Measurements from ENCODE around the gene CYP51A1.
"Not testable (repeated sequence)": the region's sequence is repeated elsewhere in the genome, so short reads cannot be mapped to it uniquely, and the experiment has no call there.

Gene CYP51A1

DNA sequence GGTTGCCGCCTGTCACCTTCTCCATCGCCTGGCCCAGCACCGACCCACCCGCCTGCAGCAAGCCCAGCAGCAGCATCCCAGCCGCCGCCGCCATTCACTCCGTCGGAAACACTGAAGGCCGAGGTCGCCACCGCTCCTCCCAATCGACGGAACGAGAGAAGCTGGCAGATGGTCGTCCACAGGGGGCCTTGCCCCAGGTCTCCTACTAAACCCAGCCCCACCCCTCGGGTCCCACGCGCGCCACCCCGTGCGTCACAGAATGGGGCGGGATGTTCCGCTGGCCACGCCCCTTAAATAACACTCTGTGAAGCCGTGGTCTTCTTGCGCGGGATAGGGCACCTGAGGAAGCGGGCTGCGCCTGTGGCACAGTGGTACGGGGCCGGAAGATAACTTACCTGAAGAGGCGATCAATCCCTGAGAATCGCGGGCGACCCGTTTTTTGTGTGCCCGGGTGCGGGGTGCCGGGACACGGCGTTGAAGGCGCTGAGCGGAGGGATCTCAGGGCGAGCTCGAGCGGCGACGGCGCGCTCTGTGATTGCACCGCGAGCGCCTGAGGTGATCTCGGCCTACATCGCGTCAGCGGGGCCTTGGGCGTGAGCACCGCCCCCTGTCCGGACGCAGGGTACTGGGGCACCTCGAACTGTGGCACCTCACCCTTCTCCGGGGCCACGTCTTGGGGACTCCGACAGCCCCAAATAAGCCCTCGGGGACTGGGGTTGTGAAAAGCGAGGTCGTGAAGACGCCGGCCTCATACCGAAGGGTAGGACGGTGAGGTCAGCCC lies at the start of gene CYP51A1:
Gene CYP51A1, minus strand, starts transcription at position 207 of the 781 bp plus-strand sequence. Its CDS starts 113 bp downstream, at position 94.
- DNase-seq: peak; percentile 94

DNA sequence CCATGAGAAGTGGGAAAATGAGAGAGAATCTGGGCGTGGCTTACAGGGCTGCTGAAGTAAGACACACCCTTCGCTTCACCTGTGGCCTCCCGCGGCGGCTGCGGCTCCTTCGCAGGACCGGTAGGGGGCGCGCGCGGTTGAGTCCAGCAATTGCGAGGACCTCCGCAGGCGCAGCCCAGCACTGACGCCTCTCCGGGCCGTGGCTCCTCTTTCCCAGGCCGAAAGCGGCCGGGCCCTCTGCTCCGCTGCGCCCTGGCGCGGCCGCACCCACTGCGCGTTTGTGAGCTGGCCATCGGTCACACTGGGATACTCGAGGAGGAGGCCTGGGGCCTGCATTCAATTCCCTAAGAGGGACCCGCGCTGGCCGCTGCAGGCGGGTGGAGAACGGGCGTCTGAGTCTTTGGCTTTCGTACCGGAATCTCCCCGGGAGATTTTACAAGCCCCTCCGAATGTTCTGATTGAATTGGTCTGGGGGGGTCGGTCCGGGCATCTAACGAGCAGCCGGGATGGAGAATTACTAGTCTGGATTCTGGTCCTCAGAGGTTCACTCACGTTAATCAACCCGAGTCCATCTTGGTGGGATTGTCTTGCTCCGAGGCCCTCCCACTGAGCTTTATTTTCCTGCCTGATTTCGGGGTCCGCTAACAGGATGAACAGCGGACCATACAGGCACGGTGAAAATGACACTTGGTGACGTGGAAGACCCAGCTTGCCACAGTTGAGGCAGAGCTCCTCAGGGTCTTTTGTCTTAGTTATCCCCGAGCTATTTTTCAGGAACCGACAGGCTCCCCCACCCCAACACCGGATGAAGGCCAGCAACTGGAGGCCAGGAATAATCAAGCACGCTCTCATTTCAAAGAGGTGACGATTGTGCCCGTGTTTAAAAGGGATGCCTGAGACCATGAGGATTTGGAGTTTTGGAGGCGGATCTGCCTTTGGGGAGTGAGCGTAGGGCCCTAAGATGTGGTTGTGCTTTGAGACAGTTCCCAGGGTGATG lies 44.9 kb upstream of the CYP51A1 start, which contains the start of gene LRRD1:
Gene LRRD1, minus strand, starts transcription at position 215 of the 997 bp plus-strand sequence. CDS start 13,940 bp downstream, outside the sequence.
- peak; percentile 86 for DNase-seq

DNA sequence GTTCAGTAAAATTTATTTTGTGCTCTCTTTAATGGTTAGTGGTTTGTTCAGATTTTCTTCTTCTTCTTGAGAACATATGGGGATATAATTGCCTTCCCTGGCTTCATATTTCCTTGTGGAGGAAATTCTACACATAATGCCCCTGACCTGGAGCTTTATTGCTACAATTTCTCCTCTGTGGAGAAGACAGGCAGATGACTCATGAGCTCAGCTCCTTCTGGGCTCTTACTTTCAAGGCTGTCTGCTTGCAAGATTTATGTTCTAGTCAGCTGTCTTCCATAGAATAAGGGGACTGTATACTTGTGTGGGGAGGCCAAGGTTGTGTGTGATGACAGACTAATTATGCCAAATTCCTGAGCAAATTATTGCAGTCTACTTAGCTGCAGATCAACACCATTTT lies 43.1 kb upstream of the CYP51A1 start:
- DNase-seq: no peak

DNA sequence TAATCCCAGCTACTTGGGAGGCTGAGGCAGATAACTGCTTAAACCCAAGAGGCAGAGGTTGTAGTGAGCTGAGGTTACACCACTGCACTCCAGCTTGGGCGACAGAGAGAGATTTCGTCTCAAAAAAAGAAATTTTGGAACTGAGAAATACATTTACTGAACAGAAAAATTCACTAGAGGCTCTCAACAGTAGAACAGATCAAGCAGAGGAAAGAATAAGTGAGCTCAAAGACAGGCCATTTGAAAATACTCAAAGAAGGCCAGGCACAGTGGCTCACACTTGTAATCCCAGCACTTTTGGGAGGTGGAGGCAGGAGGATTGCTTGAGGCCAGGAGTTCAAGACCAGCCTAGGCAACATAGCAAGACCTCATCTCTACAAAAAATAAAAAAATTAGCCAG lies 35.3 kb upstream of the CYP51A1 start:
- not testable (repeated sequence) for DNase-seq

DNA sequence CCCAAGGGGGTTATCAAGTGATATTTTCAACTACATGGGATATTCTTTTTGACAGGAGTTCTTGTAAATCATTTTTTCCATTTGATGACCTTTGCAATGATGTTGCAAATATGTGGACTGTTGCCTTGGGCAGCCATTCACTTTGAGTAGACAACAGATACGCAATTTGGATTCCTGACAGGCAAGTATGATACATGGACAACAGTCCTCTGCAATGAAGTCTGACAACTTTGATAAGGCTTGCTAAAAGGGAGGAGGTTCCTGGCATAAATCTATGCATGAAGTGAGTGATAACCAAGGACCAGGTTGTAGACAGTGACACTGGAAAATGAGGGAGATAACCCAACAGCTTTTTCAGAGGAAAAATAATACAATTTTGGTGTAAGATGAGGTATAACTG lies 27.0 kb upstream of the CYP51A1 start:
- peak; percentile 66 for DNase-seq

DNA sequence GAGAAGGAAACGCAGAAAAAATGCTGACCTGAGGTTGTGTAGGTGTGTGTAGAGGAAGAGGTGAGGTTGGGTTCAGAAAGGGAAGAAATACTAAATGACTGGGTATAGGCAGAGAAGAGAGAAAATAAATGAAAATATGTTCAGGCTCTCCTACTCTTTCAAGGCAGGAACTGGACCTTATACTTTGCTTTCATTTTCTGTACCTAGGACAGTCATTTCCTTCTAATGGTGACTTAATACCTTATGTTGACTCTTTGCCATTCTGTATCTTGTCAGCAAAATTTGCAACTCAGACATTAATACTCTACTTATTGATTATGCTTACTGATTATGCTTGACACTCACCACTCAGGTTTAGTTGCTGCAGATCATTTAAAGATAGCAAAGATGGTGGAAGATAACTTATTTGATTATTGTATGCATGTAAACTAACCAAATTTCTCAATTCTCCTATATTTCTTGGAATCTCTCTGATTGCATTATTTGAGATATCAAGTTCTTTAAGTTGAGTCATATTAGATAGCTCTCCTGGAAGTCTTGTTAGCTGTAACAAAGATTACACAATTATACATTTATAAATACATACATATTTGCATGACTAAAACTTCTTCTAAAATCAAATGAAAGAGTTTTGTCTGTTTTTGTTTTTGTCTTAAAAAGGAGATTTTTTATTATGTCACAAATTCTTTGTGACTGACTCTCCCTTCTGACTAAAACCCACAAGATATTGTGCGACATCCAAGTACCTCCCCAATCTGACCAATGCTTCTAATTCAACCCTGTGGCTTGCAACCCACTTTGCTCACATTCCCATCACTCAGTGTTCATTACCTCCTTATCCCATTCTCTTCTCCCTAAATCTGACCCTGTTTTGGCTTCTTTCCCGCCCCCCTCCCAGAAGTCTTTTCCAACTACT lies 24.6 kb upstream of the CYP51A1 start:
- peak; percentile 11 for DNase-seq

DNA sequence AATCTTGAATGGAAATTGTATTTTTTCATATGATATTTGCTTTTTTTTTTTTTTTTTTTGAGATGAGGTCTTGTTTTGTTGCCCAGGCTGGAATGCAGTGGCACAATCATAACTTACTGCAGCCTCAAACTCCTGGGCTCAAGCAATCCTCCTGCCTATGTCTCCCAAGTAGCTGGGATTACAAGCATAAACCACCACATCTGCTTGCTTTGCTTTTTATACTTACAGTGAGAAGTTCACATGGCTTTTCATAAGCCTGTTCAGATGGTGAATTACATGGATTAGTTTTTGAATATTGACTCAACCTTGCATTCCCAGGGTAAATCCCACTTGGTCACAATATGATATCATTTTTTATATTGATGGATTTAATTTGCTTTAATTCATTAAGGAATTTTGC lies 22.7 kb upstream of the CYP51A1 start:
- DNase-seq: no peak

DNA sequence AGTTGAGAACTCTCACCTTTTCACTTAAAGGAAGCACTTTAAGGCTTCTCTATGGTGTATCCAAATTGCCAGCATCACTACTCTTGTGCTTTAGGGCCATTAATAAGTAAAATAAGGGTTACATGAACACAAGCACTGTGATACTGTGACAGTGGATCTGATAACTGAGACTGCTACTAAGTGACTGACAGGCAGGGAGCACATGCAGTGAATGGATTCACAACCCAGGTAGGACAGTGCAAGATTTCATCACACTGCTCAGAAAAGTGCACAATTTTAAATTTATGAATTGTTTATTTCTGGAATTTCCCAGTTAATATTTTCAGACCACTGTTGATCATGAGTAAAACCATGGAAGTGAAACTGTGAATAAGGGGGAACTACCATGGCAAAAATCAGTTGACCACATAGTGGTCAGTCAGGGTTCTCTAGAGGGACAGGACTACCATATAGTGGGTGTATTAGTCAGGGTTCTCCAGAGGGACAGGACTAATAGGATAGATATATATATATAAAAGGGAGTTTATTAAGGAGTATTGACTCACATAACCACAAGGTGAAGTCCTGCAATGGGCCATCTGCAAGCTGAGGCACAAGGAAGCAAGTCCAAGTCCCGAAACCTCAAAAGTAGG lies 20.9 kb upstream of the CYP51A1 start:
- DNase-seq: no peak

DNA sequence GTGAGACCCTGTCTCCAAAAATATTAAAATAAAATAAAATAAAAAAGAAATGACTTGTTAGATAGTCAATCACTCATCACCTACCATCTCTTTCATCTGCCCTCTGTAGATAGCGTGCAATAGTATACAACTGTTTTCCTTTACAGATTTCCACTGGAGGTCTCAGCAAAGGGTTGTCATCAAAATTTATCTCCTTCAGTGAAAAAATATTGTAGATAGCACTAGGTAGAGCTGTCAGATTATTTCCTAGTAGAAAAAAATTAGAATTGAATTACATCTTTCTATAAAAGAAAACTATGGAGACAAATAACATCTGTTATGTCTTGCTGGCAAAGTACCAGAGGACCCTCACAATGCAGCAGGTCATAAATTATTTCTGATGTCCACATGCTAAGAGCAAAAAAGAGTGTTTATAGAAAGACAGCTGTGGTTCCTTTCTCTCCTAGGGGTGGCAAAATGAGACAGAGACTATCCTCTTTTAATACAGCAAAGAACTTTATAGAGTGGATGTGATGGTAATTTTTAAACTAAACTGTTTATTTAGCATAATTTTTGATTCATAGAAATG lies 16.3 kb upstream of the CYP51A1 start:
- DNase-seq: no peak

DNA sequence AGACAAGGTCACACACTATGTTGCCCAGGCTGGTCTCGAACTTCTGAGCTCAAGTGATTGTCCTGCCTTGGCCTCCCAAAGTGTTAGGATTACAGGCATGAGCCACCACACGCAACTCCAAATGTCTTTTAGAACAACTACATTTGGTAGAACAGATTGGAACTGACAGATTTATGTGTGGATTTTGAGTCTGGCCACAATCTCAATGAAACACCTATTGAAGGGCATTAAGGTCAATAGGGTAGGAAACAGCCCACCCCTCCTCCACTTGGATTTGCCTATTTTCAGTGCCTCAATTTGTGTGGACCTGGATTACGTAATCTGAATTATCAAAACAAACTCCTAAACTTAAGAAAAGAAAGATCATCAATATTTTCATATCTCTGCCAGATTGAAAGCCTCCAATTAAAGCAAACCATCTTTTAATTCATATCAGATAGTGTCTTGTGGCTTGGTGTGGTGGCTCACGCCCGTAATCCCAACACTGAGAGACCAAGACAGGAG lies 15.5 kb upstream of the CYP51A1 start:
- DNase-seq: no peak

DNA sequence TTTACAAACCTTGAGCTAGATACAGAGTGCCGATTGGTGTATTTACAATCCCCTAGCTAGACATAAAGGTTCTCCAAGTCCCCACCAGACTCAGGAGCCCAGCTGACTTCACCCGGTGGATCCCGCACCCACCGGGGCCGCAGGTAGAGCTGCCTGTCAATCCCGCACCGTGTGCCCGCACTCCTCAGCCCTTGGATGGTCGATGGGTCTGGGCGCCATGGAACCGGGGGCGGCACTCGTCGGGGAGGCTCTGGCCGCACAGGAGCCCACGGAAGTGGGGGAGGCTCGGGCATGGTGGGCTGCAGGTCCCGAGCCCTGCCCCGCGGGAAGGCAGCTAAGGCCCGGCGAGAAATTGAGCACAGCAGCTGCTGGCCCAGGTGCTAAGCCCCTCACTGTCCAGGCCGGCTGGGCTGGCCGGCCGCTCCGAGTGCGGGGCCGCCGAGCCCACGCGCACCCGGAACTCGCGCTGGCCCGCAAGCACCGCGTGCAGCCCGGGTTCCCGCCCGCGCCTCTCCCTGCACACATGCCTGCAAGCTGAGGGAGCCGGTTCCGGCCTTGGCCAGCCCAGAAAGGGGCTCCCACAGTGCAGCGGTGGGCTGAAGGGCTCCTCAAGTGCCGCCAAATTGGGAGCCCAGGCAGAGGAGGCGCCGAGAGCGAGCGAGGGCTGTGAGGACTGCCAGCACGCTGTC lies 9.1 kb upstream of the CYP51A1 start:
- not testable (repeated sequence) for DNase-seq

DNA sequence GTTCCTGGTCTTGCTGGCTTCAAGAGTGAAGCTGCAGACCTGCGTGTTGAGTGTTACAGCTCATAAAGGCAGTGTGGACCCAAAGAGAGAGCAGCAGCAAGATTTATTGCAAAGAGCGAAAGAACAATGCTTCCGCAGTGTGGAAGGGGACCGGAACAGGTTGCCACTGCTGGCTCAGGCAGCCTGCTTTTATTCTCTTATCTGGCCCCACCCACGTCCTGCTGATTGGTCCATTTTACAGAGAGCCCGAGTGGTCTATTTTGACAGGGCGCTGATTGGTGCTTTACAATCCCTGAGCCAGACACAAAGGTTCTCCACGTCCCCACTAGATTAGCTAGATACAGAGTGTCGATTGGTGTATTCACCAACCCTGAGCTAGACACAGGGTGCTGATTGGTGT lies 8.5 kb upstream of the CYP51A1 start:
- not testable (repeated sequence) for DNase-seq

DNA sequence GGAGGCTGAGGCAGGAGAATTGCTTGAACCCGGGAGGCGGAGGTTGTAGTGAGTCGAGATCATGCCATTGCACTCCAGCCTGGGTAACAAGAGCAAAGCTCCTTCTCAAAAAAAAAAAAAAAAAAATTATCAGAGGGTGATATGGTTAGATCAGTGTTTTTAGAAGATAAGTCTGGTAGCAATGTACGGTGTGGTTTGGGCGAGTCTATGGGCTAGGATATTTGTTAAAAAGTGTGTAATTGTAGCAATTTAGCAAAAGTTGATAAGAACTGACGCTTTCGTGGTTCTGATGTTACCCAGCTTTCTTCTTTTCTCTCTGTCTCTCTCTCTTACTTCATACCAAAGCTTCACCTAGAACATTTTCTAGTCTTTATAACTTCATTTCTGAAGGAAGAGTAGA lies 6.9 kb upstream of the CYP51A1 start:
- DNase-seq: peak; percentile 63

DNA sequence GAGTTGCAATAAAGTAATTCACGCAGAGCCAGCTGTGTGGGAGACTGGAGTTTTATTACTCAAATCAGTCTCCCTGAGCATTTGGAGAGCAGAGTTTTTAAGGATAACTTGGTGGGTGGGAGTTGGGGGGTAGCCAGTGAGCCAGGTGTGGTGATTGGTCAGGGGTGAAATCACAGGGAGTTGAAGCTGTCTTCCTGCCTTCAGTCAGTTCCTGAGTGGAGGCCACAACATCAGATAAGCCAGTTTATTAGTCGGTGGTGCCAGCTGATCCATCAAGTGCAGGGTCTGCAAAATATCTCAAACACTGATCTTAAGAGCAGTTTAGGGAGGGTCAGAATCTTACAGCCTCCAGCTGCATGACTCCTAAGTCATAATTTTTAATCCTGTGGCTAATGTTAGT lies 3.3 kb upstream of the CYP51A1 start:
- DNase-seq: peak; percentile 28

DNA sequence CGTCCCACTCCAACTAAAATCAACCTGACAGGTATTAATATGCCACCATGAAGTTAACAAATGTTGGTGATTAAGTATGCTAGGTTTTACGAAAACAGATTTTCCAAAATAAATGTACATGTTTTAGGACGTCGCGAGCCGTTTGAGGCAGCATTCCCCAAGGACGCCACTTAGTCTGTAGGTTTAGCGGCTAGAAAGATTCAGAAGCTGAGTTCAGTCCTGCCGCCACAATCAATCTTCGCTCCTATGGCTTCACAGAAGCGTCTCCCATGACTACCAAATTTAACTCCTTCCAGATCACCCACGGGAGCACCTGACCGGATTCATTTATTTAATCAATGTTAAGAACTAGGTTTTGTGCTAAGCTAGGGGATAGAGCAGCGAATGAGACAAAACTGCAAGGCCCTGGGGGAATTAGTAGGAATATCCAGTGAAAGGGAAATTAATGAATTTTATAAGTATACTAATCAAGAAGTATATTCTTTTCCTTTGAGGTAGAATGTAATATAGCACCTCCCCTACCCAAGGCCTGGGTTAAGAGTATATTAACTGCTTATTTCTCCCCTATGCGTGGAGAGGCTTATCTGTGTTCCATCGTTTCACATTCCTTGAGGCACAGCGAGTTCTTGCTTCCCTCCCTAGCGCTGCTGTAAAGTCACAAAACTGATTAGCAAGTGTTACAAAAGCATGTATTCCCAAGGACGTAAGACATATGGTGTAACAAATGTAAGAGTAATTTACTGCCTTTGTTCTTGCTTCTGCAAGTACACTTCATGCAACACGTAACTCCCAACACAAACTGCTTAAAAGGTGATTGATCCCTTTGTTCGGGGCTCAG lies 994 bp upstream of the CYP51A1 start:
- DNase-seq: peak; percentile 61

DNA sequence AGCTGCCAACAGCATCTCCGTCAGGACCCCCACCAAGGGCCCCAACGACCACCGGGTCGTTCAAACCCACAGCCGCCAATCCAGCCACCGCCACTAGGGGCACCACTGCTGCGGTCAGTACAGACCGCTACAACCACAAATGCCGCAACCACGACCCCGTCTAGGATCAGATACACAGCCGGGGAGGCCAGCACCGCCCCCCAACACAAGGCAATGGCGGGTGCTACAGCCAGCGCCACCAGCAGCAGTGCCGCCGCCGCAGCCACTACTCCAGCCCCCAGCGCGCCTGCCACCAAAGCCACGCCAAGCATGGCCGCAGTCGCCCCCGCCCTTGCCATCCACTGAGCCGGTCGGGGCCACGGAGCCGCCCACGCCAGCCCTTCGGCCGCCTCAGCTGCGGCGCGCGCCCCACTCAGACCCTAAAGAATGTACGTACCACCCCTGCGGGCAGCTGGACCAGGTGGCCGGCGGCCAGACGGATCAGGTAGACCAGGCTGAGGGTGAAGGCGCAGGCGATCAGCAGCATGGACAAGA lies 473 bp downstream of the CYP51A1 start:
- peak; percentile 80 for DNase-seq

DNA sequence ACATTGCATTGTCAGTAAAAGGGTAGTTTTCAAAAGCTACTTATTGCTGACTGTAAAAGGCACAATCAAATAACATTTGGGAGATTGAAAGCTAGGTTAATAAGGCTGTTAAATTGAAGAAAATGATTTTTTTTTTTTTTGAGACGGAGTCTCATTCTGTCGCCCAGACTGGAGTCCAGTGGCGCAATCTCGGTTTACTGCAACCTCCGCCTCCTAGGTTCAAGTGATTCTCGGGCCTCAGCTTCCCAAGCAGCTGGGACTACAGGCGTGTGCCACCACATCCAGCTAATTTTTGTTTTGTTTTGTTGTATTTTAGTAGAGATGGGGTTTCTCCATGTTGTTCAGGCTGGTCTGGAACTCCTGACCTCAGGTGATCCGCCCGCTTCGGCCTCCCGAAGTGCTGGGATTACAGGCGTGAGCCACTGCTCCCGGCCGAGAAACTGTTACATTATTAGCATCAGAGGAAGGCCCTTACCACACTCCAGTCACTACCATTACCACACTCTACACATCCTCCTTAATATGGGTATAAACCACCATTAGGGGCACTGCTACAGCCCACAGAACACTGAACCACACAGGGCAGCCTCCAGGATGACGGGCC lies 1.0 kb downstream of the CYP51A1 start:
- DNase-seq: no peak

DNA sequence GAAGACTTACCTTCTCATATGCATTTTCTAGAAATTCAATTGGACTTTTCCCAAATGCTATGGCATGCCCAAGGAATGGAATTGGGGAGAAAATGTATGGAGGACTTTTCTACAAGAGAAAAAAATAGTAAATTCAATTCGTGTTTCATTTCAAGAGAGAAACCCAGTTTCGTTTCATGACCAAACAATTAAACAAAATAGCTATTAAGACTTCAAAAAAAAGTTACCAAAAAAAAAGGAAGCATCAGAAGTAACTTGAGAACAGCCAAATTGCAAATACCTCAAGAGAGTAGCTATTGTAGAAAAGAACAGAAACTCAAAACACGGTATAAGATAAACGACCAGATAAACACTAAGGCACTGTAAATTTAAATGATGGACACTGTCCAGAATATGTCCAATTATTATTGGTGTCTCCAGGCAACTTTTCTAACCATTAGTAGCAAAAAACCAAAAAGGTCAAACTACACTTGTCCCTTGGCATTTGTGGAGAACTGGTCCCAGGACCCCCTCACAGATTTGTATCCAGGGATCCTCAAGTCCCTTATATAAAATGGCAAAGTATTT lies 2.4 kb downstream of the CYP51A1 start:
- DNase-seq: no peak

DNA sequence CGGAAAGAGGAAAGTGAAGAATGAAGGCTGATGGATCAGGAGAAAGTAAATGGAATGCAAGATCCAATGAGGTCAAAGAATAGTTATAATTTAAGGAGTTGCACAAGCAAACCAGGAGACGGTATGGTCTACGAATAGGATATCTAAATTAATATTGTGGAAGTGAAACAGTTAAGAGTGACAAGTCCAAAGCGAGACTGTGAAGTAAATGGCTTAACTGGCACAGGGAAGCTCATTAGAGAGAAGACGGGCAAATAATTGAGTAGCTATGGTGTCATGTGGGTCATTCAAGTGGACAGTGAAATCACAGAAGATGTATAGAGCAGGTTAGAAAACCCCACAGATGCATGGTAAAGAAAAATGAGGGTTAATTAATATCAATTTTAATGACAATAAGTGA lies 3.2 kb downstream of the CYP51A1 start:
- DNase-seq: no peak

Measured in hematopoietic multipotent progenitor cell treated with erythropoietin and hydrocortisone succinate and interleukin-3 and kit ligand, for 6 days (in vitro differentiated cells).